Adrenal gland (tissue), 12 donors: ENCODE results near the gene EEF1E1. TPM values are rescaled to one million over a fixed set of nuclear protein-coding genes. Genes with fewer than 3 reads are reported as not detected.

ENCODE experiments used
- DNase-seq, 7 donors: peaks; one replicate each; pipeline ENCODE4 v3.0.0-alpha.2; 2019 to 2020
- H3K27ac ChIP-seq, 5 donors: fragments of 200-600 bp; sonication (generic) in 4 of 5; 1 replicate in 3 of 5; 2 replicates in 2 of 5; pipeline versions ENCODE4 v1.5.1 to v1.8.0; 2016 to 2020; ENCODE audit warnings: mild to moderate bottlenecking in 1 of 5
- H3K27me3 ChIP-seq: fragments of 200-600 bp; 2 replicates; pipeline ENCODE4 v1.8.0; 2021
- H3K36me3 ChIP-seq, 2 donors: fragments of 200-600 bp; replicated peaks in 1 of 2; 1 replicate in 1 of 2; 2 replicates in 1 of 2; pipeline versions ENCODE4 v1.5.1 to v1.8.0; 2018 to 2022
- H3K4me1 ChIP-seq, 2 donors: fragments of 200-600 bp; replicated peaks in 1 of 2; 1 replicate in 1 of 2; 2 replicates in 1 of 2; pipeline versions ENCODE4 v1.5.1 to v1.8.0; 2018 to 2021
- H3K4me3 ChIP-seq, 4 donors: fragments of 200-600 bp; sonication (generic) in 3 of 4; one replicate each; pipeline ENCODE4 v1.5.1; 2016 to 2018
- H3K9me3 ChIP-seq, 3 donors: fragments of 200-600 bp; sonication (generic) in 1 of 3; replicated peaks in 1 of 3; 1 replicate in 2 of 3; 2 replicates in 1 of 3; pipeline versions ENCODE4 v1.5.1 to v1.8.0; 2016 to 2021
- POLR2A ChIP-seq, 2 donors: fragments of 450-650 bp; IDR thresholded peaks; one replicate each; pipeline ENCODE4 v1.6.1; 2017; ENCODE audit warnings: antibody characterized with exemption in 2 of 2, mild to moderate bottlenecking in 2 of 2, moderate library complexity in 1 of 2
- WGBS, 4 donors: extraction: QIAGEN DNeasy Blood & Tissue Kit in 2 of 4; methylation state at CpG; one replicate each; pipeline versions ENCODE4 v1.1.5 to v1.1.7; 2013 to 2017; 5-methylcytosine and 5-hydroxymethylcytosine counted together
- intact Hi-C, 2 donors: fragments of 100-400 bp; cut with DNase I; formaldehyde crosslinking; loops; one replicate each; pipeline versions ENCODE4 v1.14.1 to v1.15.0; 2022 to 2023
- polyA plus RNA-seq, 3 donors: library from polyadenylated mRNA; stranded (reverse); fragments of 200-250 nt in 2 of 3; fragments of 350-450 nt in 1 of 3; fragmentation: Illumina TruSeq in 1 of 3; extraction: RNeasy Lipid Tissue Mini Kit (QIAGEN cat#74804) in 1 of 3; gene quantifications; one replicate each; pipeline ENCODE4 v1.2.3, GENCODE V29; 2013 to 2014
- total RNA-seq, 9 donors: library from RNA; depleted of rRNA in 4 of 9; stranded (reverse); fragments of >200 nt in 4 of 9; fragments of 120-200 nt in 1 of 9; fragmentation: NEBNext Ultra II Directional in 1 of 9; extraction: Animal tissue kit (Norgen Biotek cat#: 25700) in 1 of 9; gene quantifications; one replicate each; pipeline versions ENCODE4 v1.1.0 to v1.2.4, GENCODE V29; 2013 to 2023
- TF ChIP-seq, protein P1 (sequence below), 6 experiments: fragments of 450-650 bp in 4 of 6; fragments of 200-600 bp in 2 of 6; sonication (generic) in 1 of 6; IDR thresholded peaks; 1 replicate in 5 of 6; 2 replicates in 1 of 6; pipeline versions ENCODE4 v1.5.1 to v1.8.0; 2016 to 2021; ENCODE audit warnings: antibody characterized with exemption in 6 of 6, mild to moderate bottlenecking in 2 of 6, moderate library complexity in 1 of 6
- donor health status: healthy with polysubstance abuse.
- donor health status: Bipolar disorder and iron deficiency.
- donor health status: DM: yes; HTN: yes; CAD: no.
- donor health status: DM: no; HTN: no; CAD: no.
- donor health status: DM: no; HTN: no; CAD: no.
- donor health status: DM: yes; HTN: yes; CAD: no.

Gene EEF1E1
- total and polyA plus RNA-seq, 12 donors, result 18.1 to 95.8 (median 31.8) TPM

DNA sequence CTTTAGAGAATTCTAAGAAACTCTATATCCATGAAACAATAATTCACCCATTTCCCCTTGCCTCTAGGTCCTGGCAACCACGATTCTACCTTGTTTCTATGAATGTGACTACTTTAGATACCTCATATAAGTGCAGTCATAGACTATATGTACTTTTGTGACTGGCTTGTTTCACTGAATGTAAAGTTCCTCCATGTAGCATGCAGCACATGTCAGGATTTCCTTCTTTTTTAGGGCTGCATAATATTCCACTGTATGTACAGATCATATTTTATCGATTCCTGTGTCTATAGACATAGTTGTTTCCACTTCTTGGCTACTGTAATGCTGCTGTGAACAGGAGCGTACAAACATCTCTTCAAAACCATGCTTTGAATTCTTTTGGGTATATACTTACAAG lies 11.7 kb downstream of the EEF1E1 start:
- H3K4me1 ChIP-seq, result peaks cover 0 to 2% of the 10 kb centered on the region in 2 donors
- intact Hi-C loops, result no loop called here
- TF ChIP-seq, protein P1, sequence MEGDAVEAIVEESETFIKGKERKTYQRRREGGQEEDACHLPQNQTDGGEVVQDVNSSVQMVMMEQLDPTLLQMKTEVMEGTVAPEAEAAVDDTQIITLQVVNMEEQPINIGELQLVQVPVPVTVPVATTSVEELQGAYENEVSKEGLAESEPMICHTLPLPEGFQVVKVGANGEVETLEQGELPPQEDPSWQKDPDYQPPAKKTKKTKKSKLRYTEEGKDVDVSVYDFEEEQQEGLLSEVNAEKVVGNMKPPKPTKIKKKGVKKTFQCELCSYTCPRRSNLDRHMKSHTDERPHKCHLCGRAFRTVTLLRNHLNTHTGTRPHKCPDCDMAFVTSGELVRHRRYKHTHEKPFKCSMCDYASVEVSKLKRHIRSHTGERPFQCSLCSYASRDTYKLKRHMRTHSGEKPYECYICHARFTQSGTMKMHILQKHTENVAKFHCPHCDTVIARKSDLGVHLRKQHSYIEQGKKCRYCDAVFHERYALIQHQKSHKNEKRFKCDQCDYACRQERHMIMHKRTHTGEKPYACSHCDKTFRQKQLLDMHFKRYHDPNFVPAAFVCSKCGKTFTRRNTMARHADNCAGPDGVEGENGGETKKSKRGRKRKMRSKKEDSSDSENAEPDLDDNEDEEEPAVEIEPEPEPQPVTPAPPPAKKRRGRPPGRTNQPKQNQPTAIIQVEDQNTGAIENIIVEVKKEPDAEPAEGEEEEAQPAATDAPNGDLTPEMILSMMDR (IDR thresholded peaks at IDR 0.05), result no peak
- no peak for TF ChIP-seq POLR2A (IDR thresholded peaks at IDR 0.05)
- H3K27me3 ChIP-seq, result no peaks in the 10 kb centered on the region
- no peak overlapping the region for H3K4me3 ChIP-seq
- no peak for DNase-seq
- 95 to 98% (median 97%) methylated on average over 3 of the region's 3 CpGs for WGBS, 4 donors
- H3K27ac ChIP-seq, result no peak overlapping the region
- H3K9me3 ChIP-seq, result no peaks in the 10 kb centered on the region
- H3K36me3 ChIP-seq, result peaks cover 0 to 38% of the 10 kb centered on the region in 2 donors

DNA sequence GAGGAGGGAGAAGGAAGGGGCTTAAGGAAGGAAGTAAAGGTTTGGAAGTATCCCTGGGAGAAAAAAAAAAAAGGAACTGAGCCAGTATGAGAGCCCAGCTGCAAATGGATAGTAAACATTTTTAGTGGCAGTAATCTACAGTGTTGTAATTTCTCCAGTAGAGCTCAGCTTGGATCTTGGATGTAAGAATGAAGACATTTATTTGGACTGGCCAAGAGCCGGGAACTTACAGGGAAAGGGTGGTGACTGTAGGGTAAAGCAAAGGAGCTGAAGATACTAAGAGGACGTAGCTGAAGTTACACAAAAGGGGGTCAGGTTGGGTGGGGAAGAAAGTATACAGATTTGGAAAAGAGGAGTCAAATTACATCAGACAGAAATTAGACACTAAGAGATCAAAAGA lies 13.5 kb downstream of the EEF1E1 start:
- TF ChIP-seq, protein P1 (IDR thresholded peaks at IDR 0.05), result no peak
- no peak for TF ChIP-seq POLR2A (IDR thresholded peaks at IDR 0.05)
- intact Hi-C loops, result no loop called here
- Histone ChIP-seq H3K9me3 (no peaks in the 10 kb centered on the region), H3K4me3 (no peak overlapping the region), H3K4me1 (peaks cover 11 to 19% of the 10 kb centered on the region in 2 donors), H3K36me3 (peaks cover 0 to 22% of the 10 kb centered on the region in 2 donors), H3K27me3 (no peaks in the 10 kb centered on the region), H3K27ac (no peak overlapping the region)
- no peak for DNase-seq
- 94 to 96% (median 95%) methylated on average over 2 of the region's 2 CpGs for WGBS, 4 donors

DNA sequence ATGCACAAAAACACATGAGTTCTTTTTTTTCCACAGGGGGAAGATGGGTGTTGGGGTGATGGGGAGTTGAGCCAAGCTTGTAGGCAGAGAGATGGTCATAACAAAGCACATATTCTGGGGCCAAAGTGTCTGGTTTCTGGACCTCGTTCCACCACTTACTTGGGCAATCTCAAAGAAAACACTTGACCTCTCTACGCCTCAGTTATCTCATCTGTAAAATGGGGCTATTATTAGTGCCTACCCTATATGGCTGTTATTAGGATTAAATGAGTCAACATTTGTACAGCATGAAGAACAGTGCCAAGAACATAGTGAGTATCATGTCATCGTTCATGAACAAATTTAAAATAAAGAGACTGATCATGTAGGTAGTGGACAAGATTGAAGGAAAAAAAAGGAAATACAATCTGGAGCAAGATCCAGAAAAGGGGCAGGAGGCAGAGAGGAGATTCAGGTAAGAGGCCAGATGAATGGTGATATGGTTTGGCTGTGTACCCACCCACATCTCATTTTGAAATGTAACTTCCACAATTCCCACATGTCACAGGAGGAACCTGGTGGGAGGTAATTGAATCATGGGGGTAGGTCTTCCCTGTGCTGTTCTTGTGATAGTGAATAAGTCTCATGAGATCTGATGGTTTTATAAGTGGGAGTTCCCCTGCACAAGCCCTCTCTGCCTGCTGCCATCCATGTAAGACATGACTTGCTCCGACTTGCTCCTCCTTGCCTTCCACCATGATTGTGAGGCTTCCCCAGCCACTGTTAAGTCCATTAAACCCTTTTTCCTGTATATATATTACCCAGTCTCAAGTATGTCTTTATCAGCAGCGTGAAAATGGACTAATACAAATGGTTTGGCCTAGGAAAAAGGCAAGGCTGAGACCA lies 14.2 kb downstream of the EEF1E1 start:
- peaks cover 16 to 26% of the 10 kb centered on the region in 2 donors for H3K4me1 ChIP-seq
- H3K36me3 ChIP-seq, result peaks cover 0 to 18% of the 10 kb centered on the region in 2 donors
- no peaks in the 10 kb centered on the region for H3K27me3 ChIP-seq
- TF ChIP-seq, protein P1 (IDR thresholded peaks at IDR 0.05), result no peak
- no peak for TF ChIP-seq POLR2A (IDR thresholded peaks at IDR 0.05)
- no peak for DNase-seq
- H3K9me3 ChIP-seq, result no peaks in the 10 kb centered on the region
- intact Hi-C loops, result no loop called here
- H3K4me3 ChIP-seq, result no peak overlapping the region
- WGBS, 4 donors, result 87 to 99% (median 97%) methylated on average over 5 of the region's 5 CpGs
- H3K27ac ChIP-seq, result no peak overlapping the region

DNA sequence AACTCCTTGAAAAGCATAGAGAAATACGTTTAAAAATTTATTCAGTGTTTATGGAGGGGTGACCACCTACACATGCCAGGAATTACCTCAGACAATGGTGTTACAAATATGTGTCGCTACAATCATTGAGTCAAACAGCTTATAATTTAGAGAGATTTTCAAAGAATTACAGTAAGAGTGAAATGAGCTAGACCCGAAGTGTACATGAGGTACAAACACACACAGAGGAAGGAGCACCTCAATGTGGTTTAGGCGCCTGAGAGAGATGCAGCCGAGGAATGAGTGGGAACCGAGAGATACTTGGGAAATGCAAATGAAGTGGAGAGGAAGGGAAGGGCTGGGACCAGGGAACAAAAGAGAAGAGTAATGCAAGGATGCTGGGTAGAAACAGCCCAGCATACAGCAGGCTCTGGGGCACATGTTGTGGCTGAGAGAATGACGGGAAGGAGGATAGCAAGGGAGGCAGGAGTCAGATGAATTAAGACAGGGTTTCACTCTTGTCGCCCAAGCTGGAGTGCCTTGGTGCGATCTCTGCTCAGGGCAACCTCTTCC lies 15.5 kb downstream of the EEF1E1 start:
- H3K4me3 ChIP-seq, result no peak overlapping the region
- no peak for DNase-seq
- H3K27me3 ChIP-seq, result no peaks in the 10 kb centered on the region
- H3K27ac ChIP-seq, result no peak overlapping the region
- peaks cover 0 to 18% of the 10 kb centered on the region in 2 donors for H3K36me3 ChIP-seq
- H3K9me3 ChIP-seq, result no peaks in the 10 kb centered on the region
- WGBS, 4 donors, result 88 to 91% (median 90%) methylated on average over 9 of the region's 9 CpGs
- peaks cover 23 to 39% of the 10 kb centered on the region in 2 donors for H3K4me1 ChIP-seq
- TF ChIP-seq POLR2A (IDR thresholded peaks at IDR 0.05), result no peak
- TF ChIP-seq, protein P1 (IDR thresholded peaks at IDR 0.05), result no peak
- intact Hi-C loops, result no loop called here
